GM23338 (cell line): ENCODE measurements around the gene ADAMTSL2. TPM values are rescaled to one million over a fixed set of nuclear protein-coding genes. Genes with fewer than 3 reads are reported as not detected.

Experiments
- ATAC-seq: fragments of 200-7000 bp; cut with Tn5 transposase; 3 replicates; pipeline ENCODE4 v1.9.1; 2020
- DNase-seq: peaks from one replicate; pipeline ENCODE4 v3.0.0-alpha.2; 2015; ENCODE audit warnings: low spot score
- H2AFZ ChIP-seq: fragments of 200-600 bp; sonication (generic); 2 replicates; pipeline ENCODE4 v1.8.0; 2016; ENCODE audit warnings: antibody characterized with exemption, mild to moderate bottlenecking, moderate library complexity
- H3F3A ChIP-seq: fragments of 200-600 bp; sonication (generic); replicated peaks from 2 replicates; pipeline ENCODE4 v1.8.0; 2017; ENCODE audit warnings: antibody characterized with exemption, mixed run types, low read depth
- H3K27ac ChIP-seq: fragments of 200-600 bp; sonication (generic); 2 replicates; pipeline ENCODE4 v1.6.1; 2016; ENCODE audit warnings: low read depth
- H3K27me3 ChIP-seq: fragments of 200-600 bp; sonication (generic); 2 replicates; pipeline ENCODE4 v1.8.0; 2016; ENCODE audit warnings: mild to moderate bottlenecking, mixed run types, moderate library complexity; ENCODE audit not compliant: insufficient read depth
- H3K36me3 ChIP-seq: fragments of 200-600 bp; sonication (generic); 2 replicates; pipeline ENCODE4 v1.8.0; 2016; ENCODE audit warnings: mild to moderate bottlenecking; ENCODE audit not compliant: insufficient read depth
- H3K4me1 ChIP-seq: fragments of 200-600 bp; sonication (generic); 2 replicates; pipeline ENCODE4 v1.8.0; 2016; ENCODE audit warnings: mild to moderate bottlenecking, moderate library complexity; ENCODE audit not compliant: insufficient read depth
- H3K4me2 ChIP-seq: fragments of 200-600 bp; sonication (generic); 2 replicates; pipeline ENCODE4 v1.7.1; 2017; ENCODE audit warnings: mixed run types
- H3K4me3 ChIP-seq: fragments of 200-600 bp; sonication (generic); 2 replicates; pipeline ENCODE4 v1.6.1; 2016; ENCODE audit warnings: mixed run types
- H3K79me2 ChIP-seq: fragments of 200-600 bp; sonication (generic); replicated peaks from 2 replicates; pipeline ENCODE4 v1.8.0; 2017; ENCODE audit warnings: mild to moderate bottlenecking; ENCODE audit not compliant: insufficient read depth
- H3K9me2 ChIP-seq: fragments of 200-600 bp; sonication (generic); 2 replicates; pipeline ENCODE4 v1.8.0; 2017; ENCODE audit not compliant: insufficient read depth
- H4K20me1 ChIP-seq: fragments of 200-600 bp; sonication (generic); replicated peaks from 2 replicates; pipeline ENCODE4 v1.8.0; 2017; ENCODE audit warnings: mild to moderate bottlenecking; ENCODE audit not compliant: insufficient read depth
- H3K27ac Mint-ChIP-seq: 2 replicates; pipeline ENCODE4 v1.8.0; 2020; ENCODE audit warnings: inconsistent platforms, mild to moderate bottlenecking, moderate library complexity, mixed read lengths
- H3K27me3 Mint-ChIP-seq: 3 replicates; pipeline ENCODE4 v1.8.0; 2022; ENCODE audit warnings: low read depth, mild to moderate bottlenecking, moderate library complexity, mixed read lengths, inconsistent platforms; ENCODE audit not compliant: insufficient read depth, poor library complexity
- H3K36me3 Mint-ChIP-seq: 3 replicates; pipeline ENCODE4 v1.8.0; 2021; ENCODE audit warnings: low read depth, mild to moderate bottlenecking, inconsistent platforms, moderate library complexity, mixed read lengths
- H3K4me1 Mint-ChIP-seq: 3 replicates; pipeline ENCODE4 v1.8.0; 2020; ENCODE audit warnings: mild to moderate bottlenecking, inconsistent platforms, mixed read lengths
- H3K4me3 Mint-ChIP-seq: 3 replicates; pipeline ENCODE4 v1.8.0; 2021; ENCODE audit warnings: moderate library complexity, mild to moderate bottlenecking, inconsistent platforms, mixed read lengths
- H3K9me3 Mint-ChIP-seq: 3 replicates; pipeline ENCODE4 v1.8.0; 2020; ENCODE audit warnings: moderate library complexity, mild to moderate bottlenecking, inconsistent platforms, mixed read lengths
- CREB1 ChIP-seq: fragments of 250-450 bp; sonication (Bioruptor Pico); IDR thresholded peaks from 2 replicates; pipeline ENCODE4 v1.5.0; 2020; ENCODE audit warnings: low read depth, mild to moderate bottlenecking, moderate library complexity
- CTCF ChIP-seq, 2 experiments: fragments of 200-600 bp in 1 of 2; sonication (generic) in 1 of 2; conservative IDR thresholded peaks; 2 replicates each; pipeline versions ENCODE4 v1.5.1 to v1.6.1; 2016 to 2017; ENCODE audit warnings: antibody characterized with exemption in 2 of 2, low read depth in 2 of 2, mild to moderate bottlenecking in 2 of 2, moderate library complexity in 1 of 2
- ETS1 ChIP-seq: IDR thresholded peaks from 2 replicates; pipeline ENCODE4 v1.6.1; 2016; ENCODE audit warnings: antibody characterized with exemption
- EZH2 ChIP-seq: fragments of 200-600 bp; sonication (generic); IDR thresholded peaks from one replicate; pipeline ENCODE4 v1.8.0; 2017; ENCODE audit warnings: antibody characterized with exemption, mild to moderate bottlenecking, low read depth; ENCODE audit not compliant: unreplicated experiment
- EZH2phosphoT487 ChIP-seq: fragments of 200-600 bp; sonication (generic); IDR thresholded peaks from one replicate; pipeline ENCODE4 v1.8.1; 2018; ENCODE audit warnings: antibody characterized with exemption; ENCODE audit not compliant: unreplicated experiment
- JUNB ChIP-seq: IDR thresholded peaks from one replicate; pipeline ENCODE4 v1.6.1; 2016; ENCODE audit warnings: antibody characterized with exemption; ENCODE audit not compliant: unreplicated experiment
- NANOG ChIP-seq: IDR thresholded peaks from 2 replicates; pipeline ENCODE4 v1.6.1; 2016; ENCODE audit warnings: antibody characterized with exemption, borderline replicate concordance
- POLR2AphosphoS5 ChIP-seq: IDR thresholded peaks from 2 replicates; pipeline ENCODE4 v1.6.1; 2016; ENCODE audit warnings: antibody characterized with exemption, low read depth
- REST ChIP-seq: IDR thresholded peaks from one replicate; pipeline ENCODE4 v1.6.1; 2018; ENCODE audit warnings: antibody characterized with exemption; ENCODE audit not compliant: unreplicated experiment
- STAT1 ChIP-seq: IDR thresholded peaks from one replicate; pipeline ENCODE4 v1.6.1; 2016; ENCODE audit warnings: antibody characterized with exemption; ENCODE audit not compliant: unreplicated experiment
- ZNF114 ChIP-seq: fragments of 250-450 bp; sonication (Bioruptor Pico); IDR thresholded peaks from 2 replicates; pipeline ENCODE4 v1.5.0; 2020; ENCODE audit warnings: mild to moderate bottlenecking, moderate library complexity
- ZNF331 ChIP-seq: fragments of 250-450 bp; sonication (Bioruptor Pico); IDR thresholded peaks from 2 replicates; pipeline ENCODE4 v1.5.0; 2020; ENCODE audit warnings: low read depth, mild to moderate bottlenecking, moderate library complexity
- ZNF462 ChIP-seq: fragments of 250-450 bp; sonication (Bioruptor Pico); IDR thresholded peaks from 2 replicates; pipeline ENCODE4 v1.5.0; 2020; ENCODE audit warnings: mild to moderate bottlenecking, moderate library complexity
- polyA plus RNA-seq: library from polyadenylated mRNA; unstranded; fragments of >200 nt; fragmentation: Nextera tagmentation; extraction: Ambion mirVana; gene quantifications from 2 replicates; pipeline ENCODE4 v1.2.1, GENCODE V29; 2016
- total RNA-seq: library from RNA; depleted of rRNA; stranded (reverse); fragments of >200 nt; shearing (Covaris generic); gene quantifications from 2 replicates; pipeline ENCODE4 v1.2.3, GENCODE V29; 2014

Gene ADAMTSL2
- total and polyA plus RNA-seq, 2 experiments from 2014 or later, result 0.15 to 0.66 TPM

- Histone ChIP-seq H3K36me3 (no peaks in the 10 kb centered on the region), H3K9me2 (no peaks in the 10 kb centered on the region), H3K4me3 (no peak overlapping the region), H2AFZ (no peak overlapping the region; the same call in 1 of the 2 replicates), H3K79me2 (no peaks in the 10 kb centered on the region), H3F3A (no peaks in the 10 kb centered on the region), H3K27me3 (no peaks in the 10 kb centered on the region), H3K4me2 (no peak overlapping the region), H4K20me1 (no peaks in the 10 kb centered on the region), H3K27ac (no peak overlapping the region), H3K4me1 (no peaks in the 10 kb centered on the region)
- peaks cover 18% of the 10 kb centered on the region for H3K27me3 Mint-ChIP-seq
- H3K27ac Mint-ChIP-seq, result no peak overlapping the region
- H3K9me3 Mint-ChIP-seq, result no peaks in the 10 kb centered on the region
- no peaks in the 10 kb centered on the region; the same call in 2 of the 3 replicates for H3K36me3 Mint-ChIP-seq
- ATAC-seq (peak; percentile 40), DNase-seq (peak; percentile 38)
- no peak overlapping the region for H3K4me3 Mint-ChIP-seq
- H3K4me1 Mint-ChIP-seq, result peaks cover 38% of the 10 kb centered on the region
- TF ChIP-seq ZNF114 (CRISPR knock-in tag), result no peak
- no peak for TF ChIP-seq ZNF462
- no peak for TF ChIP-seq EZH2
- TF ChIP-seq EZH2phosphoT487, result no peak
- no peak for TF ChIP-seq CTCF (conservative IDR thresholded peaks at IDR 0.05; ENCODE audit: low read depth in 2 of 2)
- no peak for TF ChIP-seq ZNF331 (CRISPR knock-in tag)
- no peak for TF ChIP-seq REST
- no peak for TF ChIP-seq STAT1
- no peak for TF ChIP-seq NANOG
- no peak for TF ChIP-seq JUNB
- TF ChIP-seq CREB1 (CRISPR knock-in tag), result no peak
- TF ChIP-seq ETS1, result no peak
- TF ChIP-seq POLR2AphosphoS5, result no peak
Observed at GRCh38 chr9:133578524-133579441, 44.3 kb downstream of the ADAMTSL2 start.
